H9 (cell line): ENCODE results near the gene DUSP10. TPM values are rescaled to one million over a fixed set of nuclear protein-coding genes. Genes with fewer than 3 reads are reported as not detected.

Source experiments
- DNase-seq: peaks from one replicate; pipeline ENCODE4 v3.0.0-alpha.2; 2017
- H2AFZ ChIP-seq: one replicate; pipeline ENCODE4 v1.6.1; 2013; ENCODE audit warnings: mild to moderate bottlenecking, low read length, control low read depth, moderate library complexity
- H2AK5ac ChIP-seq: 2 replicates; pipeline ENCODE4 v1.6.1; 2013; ENCODE audit warnings: low read length, control low read depth, mixed read lengths; ENCODE audit not compliant: insufficient read length
- H2BK120ac ChIP-seq: one replicate; pipeline ENCODE4 v1.6.1; 2013; ENCODE audit warnings: low read depth, mild to moderate bottlenecking, low read length, control low read depth, inconsistent platforms; ENCODE audit not compliant: poor library complexity, severe bottlenecking
- H2BK12ac ChIP-seq: 2 replicates; pipeline ENCODE4 v1.6.1; 2013; ENCODE audit warnings: low read length, control low read depth, mixed read lengths, low read depth; ENCODE audit not compliant: insufficient read length
- H2BK15ac ChIP-seq: 2 replicates; pipeline ENCODE4 v1.6.1; 2013; ENCODE audit warnings: low read depth, low read length, control low read depth
- H2BK20ac ChIP-seq: one replicate; pipeline ENCODE4 v1.6.1; 2013; ENCODE audit warnings: low read depth, mild to moderate bottlenecking, low read length, control low read depth, inconsistent platforms; ENCODE audit not compliant: poor library complexity, severe bottlenecking
- H2BK5ac ChIP-seq: 2 replicates; pipeline ENCODE4 v1.6.1; 2013; ENCODE audit warnings: low read length, control low read depth, mixed read lengths; ENCODE audit not compliant: insufficient read length
- H3K14ac ChIP-seq: 2 replicates; pipeline ENCODE4 v1.6.1; 2013; ENCODE audit warnings: low read length, control low read depth; ENCODE audit not compliant: insufficient read depth
- H3K18ac ChIP-seq: 2 replicates; pipeline ENCODE4 v1.6.1; 2013; ENCODE audit warnings: low read depth, mild to moderate bottlenecking, mixed read lengths, low read length, control low read depth; ENCODE audit not compliant: insufficient read length
- H3K23ac ChIP-seq: 2 replicates; pipeline ENCODE4 v1.6.1; 2013; ENCODE audit warnings: low read length, control low read depth, mixed read lengths, low read depth; ENCODE audit not compliant: insufficient read length
- H3K23me2 ChIP-seq: 2 replicates; pipeline ENCODE4 v1.6.1; 2013; ENCODE audit warnings: low read depth, mild to moderate bottlenecking, mixed read lengths, low read length, control low read depth; ENCODE audit not compliant: insufficient read length, poor library complexity, severe bottlenecking
- H3K27ac ChIP-seq: 2 replicates; pipeline ENCODE4 v1.5.1; 2013; ENCODE audit warnings: low read length, control low read depth, mixed read lengths, low read depth; ENCODE audit not compliant: insufficient read length
- H3K27me3 ChIP-seq: 2 replicates; pipeline ENCODE4 v1.6.1; 2013; ENCODE audit warnings: low read length, control low read depth, inconsistent platforms; ENCODE audit not compliant: insufficient read depth
- H3K4ac ChIP-seq: 2 replicates; pipeline ENCODE4 v1.6.1; 2013; ENCODE audit warnings: low read depth, mild to moderate bottlenecking, control low read depth, inconsistent platforms, low read length, moderate library complexity
- H3K4me1 ChIP-seq: 2 replicates; pipeline ENCODE4 v1.6.1; 2013; ENCODE audit warnings: low read length, control low read depth, inconsistent platforms; ENCODE audit not compliant: insufficient read depth
- H3K4me2 ChIP-seq: 2 replicates; pipeline ENCODE4 v1.6.1; 2013; ENCODE audit warnings: low read length, control low read depth, mixed read lengths; ENCODE audit not compliant: insufficient read length, insufficient read depth
- H3K56ac ChIP-seq: 2 replicates; pipeline ENCODE4 v1.6.1; 2013; ENCODE audit warnings: low read depth, mild to moderate bottlenecking, mixed read lengths, low read length, control low read depth; ENCODE audit not compliant: insufficient read length
- H3K79me1 ChIP-seq: 2 replicates; pipeline ENCODE4 v1.6.1; 2013; ENCODE audit warnings: low read depth, mild to moderate bottlenecking, moderate library complexity, low read length, control low read depth, inconsistent platforms; ENCODE audit not compliant: insufficient read depth, poor library complexity, severe bottlenecking
- H3K79me2 ChIP-seq: 2 replicates; pipeline ENCODE4 v1.6.1; 2013; ENCODE audit warnings: low read length, control low read depth, inconsistent platforms; ENCODE audit not compliant: insufficient read depth
- H3K9ac ChIP-seq: 2 replicates; pipeline ENCODE4 v1.6.1; 2013; ENCODE audit warnings: low read length, control low read depth, mixed read lengths; ENCODE audit not compliant: insufficient read length; ENCODE audit errors: extremely low read depth
- H3K9me3 ChIP-seq: one replicate; pipeline ENCODE4 v1.6.1; 2013; ENCODE audit warnings: low read depth, low read length, inconsistent platforms; ENCODE audit not compliant: control insufficient read depth
- H3T11ph ChIP-seq: one replicate; pipeline ENCODE4 v1.6.1; 2013; ENCODE audit warnings: mild to moderate bottlenecking, low read length, control low read depth, inconsistent platforms
- H4K20me1 ChIP-seq: one replicate; pipeline ENCODE4 v1.6.1; 2013; ENCODE audit not compliant: control insufficient read depth, insufficient read length, insufficient read depth
- H4K5ac ChIP-seq: 2 replicates; pipeline ENCODE4 v1.6.1; 2013; ENCODE audit warnings: low read depth, mild to moderate bottlenecking, mixed read lengths, low read length, control low read depth; ENCODE audit not compliant: insufficient read length
- H4K8ac ChIP-seq: replicated peaks from 2 replicates; pipeline ENCODE4 v1.6.1; 2013; ENCODE audit warnings: low read length, control low read depth, mixed read lengths, low read depth; ENCODE audit not compliant: insufficient read length
- H4K91ac ChIP-seq: 2 replicates; pipeline ENCODE4 v1.6.1; 2013; ENCODE audit warnings: low read depth, mild to moderate bottlenecking, moderate library complexity, mixed read lengths, low read length, control low read depth; ENCODE audit not compliant: insufficient read length
- H3K27ac Mint-ChIP-seq, 3 experiments: 2 replicates in 2 of 3; 3 replicates in 1 of 3; pipeline ENCODE4 v1.8.0; 2020 to 2021; ENCODE audit warnings: mixed read lengths in 3 of 3, mild to moderate bottlenecking in 1 of 3, moderate library complexity in 1 of 3
- H3K27me3 Mint-ChIP-seq: 2 replicates; pipeline ENCODE4 v1.8.0; 2021; ENCODE audit warnings: low read depth, mild to moderate bottlenecking, moderate library complexity, mixed read lengths
- H3K36me3 Mint-ChIP-seq, 3 experiments: 2 replicates in 2 of 3; 3 replicates in 1 of 3; pipeline ENCODE4 v1.8.0; 2020 to 2021; ENCODE audit warnings: low read depth in 3 of 3, mixed read lengths in 3 of 3; ENCODE audit not compliant: insufficient read depth in 1 of 3
- H3K4me1 Mint-ChIP-seq, 2 experiments: 2 replicates each; pipeline ENCODE4 v1.8.0; 2020; ENCODE audit warnings: mixed read lengths in 2 of 2
- H3K4me3 Mint-ChIP-seq, 2 experiments: 2 replicates in 1 of 2; 3 replicates in 1 of 2; pipeline ENCODE4 v1.8.0; 2020 to 2021; ENCODE audit warnings: mild to moderate bottlenecking in 2 of 2, mixed read lengths in 2 of 2, moderate library complexity in 1 of 2
- H3K9me3 Mint-ChIP-seq, 2 experiments: 2 replicates in 1 of 2; 3 replicates in 1 of 2; pipeline ENCODE4 v1.8.0; 2020; ENCODE audit warnings: mild to moderate bottlenecking in 2 of 2, mixed read lengths in 2 of 2, moderate library complexity in 1 of 2
- WGBS: extraction: QIAGEN DNeasy Blood & Tissue Kit; methylation state at CpG from one replicate; pipeline ENCODE4 v1.1.7; 2013; ENCODE audit warnings: missing lambda C conversion rate, low lambda C conversion rate, mixed read lengths; ENCODE audit not compliant: insufficient read length; ENCODE audit errors: extremely low coverage; 5-methylcytosine and 5-hydroxymethylcytosine counted together
- total RNA-seq: library from RNA; stranded (reverse); gene quantifications from 2 replicates; pipeline ENCODE4 v1.2.1, GENCODE V29; 2021
- TF ChIP-seq, protein P1 (sequence below): fragments of 200-600 bp; sonication (generic); conservative IDR thresholded peaks from 3 replicates; pipeline ENCODE4 v1.8.0; 2021; ENCODE audit warnings: antibody characterized with exemption, mild to moderate bottlenecking

DUSP10 gene
- total RNA-seq, 1 experiment from 2014 or later: 2.0 TPM

DNA sequence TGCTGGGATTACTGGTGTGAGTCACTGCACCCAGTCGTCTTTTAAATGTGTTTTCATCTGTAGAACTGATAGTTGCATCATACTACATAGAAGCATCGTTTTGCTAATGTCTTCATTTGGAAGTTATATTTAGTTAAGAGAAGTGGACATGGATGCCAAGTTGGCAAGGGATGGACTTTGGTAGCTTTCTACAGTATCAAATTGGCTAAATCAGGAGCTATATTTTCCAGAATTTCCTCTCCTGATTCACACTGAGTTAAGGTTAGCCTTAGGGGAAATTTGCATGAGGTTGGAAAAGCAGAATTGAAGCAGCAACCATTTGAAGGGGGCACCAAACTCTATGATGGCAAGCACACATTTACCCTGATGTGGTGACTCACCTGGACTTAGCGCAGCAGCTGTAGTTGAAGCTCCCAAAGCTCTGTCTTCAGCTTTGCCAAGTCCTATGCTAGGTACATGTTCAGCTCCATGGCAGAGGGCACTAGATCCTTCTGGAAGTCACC, 43.9 kb downstream of the DUSP10 start:
- Histone ChIP-seq H3K4me1 (no peaks in the 10 kb centered on the region), H2AFZ (no peak overlapping the region), H2BK15ac (no peak overlapping the region), H4K5ac (no peak overlapping the region), H3K9ac (no peak overlapping the region), H2BK120ac (no peak overlapping the region), H2BK12ac (no peak overlapping the region), H3K27ac (no peak overlapping the region), H3K27me3 (no peaks in the 10 kb centered on the region), H3K23ac (no peak overlapping the region), H3K23me2 (no peaks in the 10 kb centered on the region), H2BK20ac (no peak overlapping the region), H2AK5ac (no peak overlapping the region), H2BK5ac (no peak overlapping the region), H3K79me2 (no peaks in the 10 kb centered on the region), H4K91ac (no peak overlapping the region), H3K14ac (no peak overlapping the region), H3K18ac (no peak overlapping the region), H3K56ac (no peak overlapping the region), H3K4ac (no peak overlapping the region), H4K8ac (no peak overlapping the region), H3K4me2 (no peak overlapping the region), H3T11ph (no peak overlapping the region), H3K9me3 (no peaks in the 10 kb centered on the region), H4K20me1 (no peaks in the 10 kb centered on the region), H3K79me1 (no peaks in the 10 kb centered on the region)
- no peak overlapping the region for H3K27ac Mint-ChIP-seq
- TF ChIP-seq, protein P1, sequence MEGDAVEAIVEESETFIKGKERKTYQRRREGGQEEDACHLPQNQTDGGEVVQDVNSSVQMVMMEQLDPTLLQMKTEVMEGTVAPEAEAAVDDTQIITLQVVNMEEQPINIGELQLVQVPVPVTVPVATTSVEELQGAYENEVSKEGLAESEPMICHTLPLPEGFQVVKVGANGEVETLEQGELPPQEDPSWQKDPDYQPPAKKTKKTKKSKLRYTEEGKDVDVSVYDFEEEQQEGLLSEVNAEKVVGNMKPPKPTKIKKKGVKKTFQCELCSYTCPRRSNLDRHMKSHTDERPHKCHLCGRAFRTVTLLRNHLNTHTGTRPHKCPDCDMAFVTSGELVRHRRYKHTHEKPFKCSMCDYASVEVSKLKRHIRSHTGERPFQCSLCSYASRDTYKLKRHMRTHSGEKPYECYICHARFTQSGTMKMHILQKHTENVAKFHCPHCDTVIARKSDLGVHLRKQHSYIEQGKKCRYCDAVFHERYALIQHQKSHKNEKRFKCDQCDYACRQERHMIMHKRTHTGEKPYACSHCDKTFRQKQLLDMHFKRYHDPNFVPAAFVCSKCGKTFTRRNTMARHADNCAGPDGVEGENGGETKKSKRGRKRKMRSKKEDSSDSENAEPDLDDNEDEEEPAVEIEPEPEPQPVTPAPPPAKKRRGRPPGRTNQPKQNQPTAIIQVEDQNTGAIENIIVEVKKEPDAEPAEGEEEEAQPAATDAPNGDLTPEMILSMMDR: no peak
- no peak overlapping the region for H3K4me3 Mint-ChIP-seq
- H3K9me3 Mint-ChIP-seq: peaks cover 0 to 3% of the 10 kb centered on the region in 2 experiments; a peak in 2 of 5 replicates
- 0 out of 4 replicates have a peak, but pooled peaks cover 0 to 3% of the 10 kb centered on the region in 2 experiments for H3K4me1 Mint-ChIP-seq
- no peaks in the 10 kb centered on the region for H3K27me3 Mint-ChIP-seq
- no peak for DNase-seq
- peaks cover 0 to 4% (median 4%) of the 10 kb centered on the region in 3 experiments; a peak in 4 of 7 replicates for H3K36me3 Mint-ChIP-seq
- no CpG with 5 or more reads among the region's 3 CpGs for WGBS
